ENCODE measurements around the gene SLC37A4. TPM values are rescaled to one million over a fixed set of nuclear protein-coding genes. Genes with fewer than 3 reads are reported as not detected.

The SLC37A4 gene
- polyA plus RNA-seq, 1 donor from 2014 or later: 23.5 TPM

- TF ChIP-seq POLR2AphosphoS5 (IDR thresholded peaks at IDR 0.05): peak; percentile 64
- peak; percentile 20 for TF ChIP-seq EP300 (conservative IDR thresholded peaks at IDR 0.05; ENCODE audit: poor library complexity, severe bottlenecking)
- TF ChIP-seq CTCF (IDR thresholded peaks at IDR 0.05; ENCODE audit: poor library complexity, severe bottlenecking): peak; percentile 53
- peak; percentile 22 for TF ChIP-seq SMC3 (conservative IDR thresholded peaks at IDR 0.05; ENCODE audit: poor library complexity)
- TF ChIP-seq TAF1 (IDR thresholded peaks at IDR 0.05; ENCODE audit: low read depth): peak; percentile 37
- no peak for TF ChIP-seq EZH2 (IDR thresholded peaks at IDR 0.05; ENCODE audit: borderline replicate concordance, insufficient read depth, low read length, poor library complexity, severe bottlenecking)
- TF ChIP-seq RAD21 (conservative IDR thresholded peaks at IDR 0.05): peak; percentile 19
- peak; percentile 93 for TF ChIP-seq MXI1 (conservative IDR thresholded peaks at IDR 0.05; ENCODE audit: poor library complexity, severe bottlenecking)
- TF ChIP-seq REST (IDR thresholded peaks at IDR 0.05; ENCODE audit: borderline replicate concordance): no peak
- no peaks in the 10 kb centered on the region for H4K20me1 ChIP-seq (ENCODE audit: insufficient read depth)
- H3K36me3 ChIP-seq (ENCODE audit: insufficient read depth, low read length): peaks cover 2% of the 10 kb centered on the region
- peak within 1 kb of the TSS; percentile 98 for H3K4me2 ChIP-seq (ENCODE audit: low read length)
- no peaks in the 10 kb centered on the region for H3K9me3 ChIP-seq (ENCODE audit: low read length)
- H3K79me2 ChIP-seq (replicated peaks; ENCODE audit: insufficient read depth, low read length): peaks cover 12% of the 10 kb centered on the region
- H3K27me3 ChIP-seq (ENCODE audit: insufficient read depth, low read depth, low read length): no peaks in the 10 kb centered on the region
- H3K9me2 ChIP-seq (ENCODE audit: insufficient read depth, low read length): no peaks in the 10 kb centered on the region
- peak within 1 kb of the TSS; percentile 72 for H3K27ac ChIP-seq (ENCODE audit: low read length)
- peak within 1 kb of the TSS; percentile 77 for H3K9ac ChIP-seq (ENCODE audit: low read length)
- peak within 1 kb of the TSS; percentile 65 for H2AFZ ChIP-seq (ENCODE audit: low read depth, low read length)
- H3K4me3 ChIP-seq (ENCODE audit: low read length): peak within 1 kb of the TSS; percentile 80
- no peaks in the 10 kb centered on the region for H3F3A ChIP-seq (ENCODE audit: insufficient read depth, low read length, poor library complexity, severe bottlenecking)
These were observed 26.5 kb upstream of the SLC37A4 start, which contains the start of gene HYOU1 for GRCh38 chr11:119057000-119057769. Gene HYOU1, minus strand, starts transcription at chr11:119057205. Its CDS starts 1,045 bp downstream, at chr11:119056160.

- no peaks in the 10 kb centered on the region for H3F3A ChIP-seq (ENCODE audit: insufficient read depth, low read length, poor library complexity, severe bottlenecking)
- H3K9ac ChIP-seq (ENCODE audit: low read length): peak overlapping the region; percentile 77
- no peaks in the 10 kb centered on the region for H3K27me3 ChIP-seq (ENCODE audit: insufficient read depth, low read depth, low read length)
- H3K4me3 ChIP-seq (ENCODE audit: low read length): peak overlapping the region; percentile 80
- TF ChIP-seq RAD21 (conservative IDR thresholded peaks at IDR 0.05): no peak
- no peak for TF ChIP-seq EP300 (conservative IDR thresholded peaks at IDR 0.05; ENCODE audit: poor library complexity, severe bottlenecking)
- no peak for TF ChIP-seq EZH2 (IDR thresholded peaks at IDR 0.05; ENCODE audit: borderline replicate concordance, insufficient read depth, low read length, poor library complexity, severe bottlenecking)
- no peak for TF ChIP-seq TAF1 (IDR thresholded peaks at IDR 0.05; ENCODE audit: low read depth)
- TF ChIP-seq REST (IDR thresholded peaks at IDR 0.05; ENCODE audit: borderline replicate concordance): no peak
- no peak for TF ChIP-seq SMC3 (conservative IDR thresholded peaks at IDR 0.05; ENCODE audit: poor library complexity)
- no peak for TF ChIP-seq POLR2AphosphoS5 (IDR thresholded peaks at IDR 0.05)
- no peak for TF ChIP-seq MXI1 (conservative IDR thresholded peaks at IDR 0.05; ENCODE audit: poor library complexity, severe bottlenecking)
- TF ChIP-seq CTCF (IDR thresholded peaks at IDR 0.05; ENCODE audit: poor library complexity, severe bottlenecking): no peak
- H3K79me2 ChIP-seq (replicated peaks; ENCODE audit: insufficient read depth, low read length): peaks cover 12% of the 10 kb centered on the region
- no peaks in the 10 kb centered on the region for H3K9me2 ChIP-seq (ENCODE audit: insufficient read depth, low read length)
- H2AFZ ChIP-seq (ENCODE audit: low read depth, low read length): peak overlapping the region; percentile 27
- peaks cover 6% of the 10 kb centered on the region for H3K36me3 ChIP-seq (ENCODE audit: insufficient read depth, low read length)
- peak overlapping the region; percentile 58 for H3K27ac ChIP-seq (ENCODE audit: low read length)
- H3K4me2 ChIP-seq (ENCODE audit: low read length): peak overlapping the region; percentile 98
- no peaks in the 10 kb centered on the region for H3K9me3 ChIP-seq (ENCODE audit: low read length)
- H4K20me1 ChIP-seq (ENCODE audit: insufficient read depth): no peaks in the 10 kb centered on the region
These were observed 25.8 kb upstream of the SLC37A4 start for GRCh38 chr11:119056421-119056999.

Data from neural cell (in vitro differentiated cells).